Right kidney (tissue), 1 donor: ENCODE results near the gene DBET.
"Not testable (repeated sequence)": the region's sequence is repeated elsewhere in the genome, so short reads cannot be mapped to it uniquely, and the experiment has no call there.

Experiments used
- DNase-seq: peaks from one replicate; pipeline ENCODE4 v3.0.0-alpha.2; 2016

DBET gene

DNA sequence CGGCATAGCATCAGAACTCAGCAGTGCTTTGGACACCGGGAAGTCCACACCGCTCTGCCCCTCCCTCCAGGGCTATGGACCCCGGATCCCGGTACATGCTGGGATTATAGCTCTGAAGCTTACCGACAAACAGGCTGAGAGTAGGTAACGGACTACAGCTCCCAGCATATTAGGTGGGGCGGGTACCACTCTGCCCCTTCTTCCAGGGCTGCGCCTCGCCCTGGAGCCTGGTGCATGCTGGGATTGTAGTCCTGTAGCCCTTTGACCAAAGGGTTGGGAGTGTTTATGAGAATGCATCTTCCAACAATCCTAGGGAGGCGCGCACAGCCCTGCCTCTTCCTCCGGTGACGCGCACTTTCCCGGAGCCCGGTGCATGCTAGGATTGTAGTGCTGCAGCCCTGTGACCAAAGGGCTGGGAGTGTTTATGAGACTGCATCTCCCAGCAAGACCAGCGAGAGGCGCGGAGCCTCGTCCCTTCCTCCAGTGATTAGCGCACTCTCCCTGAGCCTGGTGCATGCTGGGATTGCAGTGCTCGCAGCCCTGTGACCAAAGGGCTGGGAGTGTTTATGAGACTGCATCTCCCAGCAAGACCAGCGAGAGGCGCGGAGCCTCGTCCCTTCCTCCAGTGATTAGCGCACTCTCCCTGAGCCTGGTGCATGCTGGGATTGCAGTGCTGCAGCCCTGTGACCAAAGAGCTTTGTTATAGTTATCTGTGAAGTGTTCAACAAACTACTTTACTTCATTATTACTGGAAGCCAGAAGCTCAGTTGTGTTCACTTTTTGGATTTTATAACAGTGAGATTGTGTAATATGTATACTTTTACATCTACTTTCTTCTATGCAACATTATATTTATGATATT lies 14.7 kb upstream of the DBET start:
- DNase-seq = not testable (repeated sequence)

DNA sequence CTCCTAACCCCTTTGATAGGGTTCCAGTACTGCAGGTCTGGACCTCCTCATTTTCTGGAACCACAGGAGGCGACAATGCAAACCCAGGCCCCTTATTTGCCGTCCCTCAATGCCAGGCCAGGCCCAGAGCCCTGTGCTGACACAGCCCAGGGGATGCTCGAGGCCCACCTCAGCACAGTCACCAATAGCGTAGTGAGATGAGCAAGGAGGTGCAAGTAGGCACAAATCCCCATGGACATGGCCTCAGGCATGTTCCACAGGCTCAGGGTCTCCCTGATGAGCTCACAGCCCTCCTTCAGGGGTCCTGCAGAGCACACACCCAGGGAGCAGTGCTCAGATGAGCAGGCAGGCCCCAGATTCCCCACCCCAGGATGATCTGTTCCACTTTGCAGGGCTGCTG lies 5.3 kb upstream of the DBET start:
- not testable (repeated sequence) for DNase-seq

DNA sequence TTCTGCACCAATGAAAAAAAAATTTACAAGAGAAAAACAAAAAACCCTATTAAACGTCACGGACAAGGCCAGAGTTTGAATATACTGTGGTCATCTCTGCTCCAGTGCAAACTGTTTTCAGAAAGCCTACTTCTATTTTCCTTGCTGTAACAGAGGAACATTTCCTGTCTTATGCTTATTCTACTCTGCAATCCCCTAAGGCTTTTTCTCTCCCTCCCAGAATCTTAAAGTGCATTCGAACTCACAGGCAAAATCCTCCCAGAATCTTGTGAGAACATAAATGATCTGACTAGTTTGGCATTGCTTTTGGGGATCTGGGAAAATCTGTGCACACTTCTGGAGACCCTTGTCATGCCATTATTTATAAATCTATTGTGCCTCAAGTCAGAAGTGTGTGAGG lies 503 bp downstream of the DBET start:
- DNase-seq = not testable (repeated sequence)

DNA sequence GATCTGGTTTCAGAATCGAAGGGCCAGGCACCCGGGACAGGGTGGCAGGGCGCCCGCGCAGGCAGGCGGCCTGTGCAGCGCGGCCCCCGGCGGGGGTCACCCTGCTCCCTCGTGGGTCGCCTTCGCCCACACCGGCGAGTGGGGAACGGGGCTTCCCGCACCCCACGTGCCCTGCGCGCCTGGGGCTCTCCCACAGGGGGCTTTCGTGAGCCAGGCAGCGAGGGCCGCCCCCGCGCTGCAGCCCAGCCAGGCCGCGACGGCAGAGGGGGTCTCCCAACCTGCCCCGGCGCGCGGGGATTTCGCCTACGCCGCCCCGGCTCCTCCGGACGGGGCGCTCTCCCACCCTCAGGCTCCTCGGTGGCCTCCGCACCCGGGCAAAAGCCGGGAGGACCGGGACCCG lies 4.0 kb downstream of the DBET start:
- not testable (repeated sequence) for DNase-seq

DNA sequence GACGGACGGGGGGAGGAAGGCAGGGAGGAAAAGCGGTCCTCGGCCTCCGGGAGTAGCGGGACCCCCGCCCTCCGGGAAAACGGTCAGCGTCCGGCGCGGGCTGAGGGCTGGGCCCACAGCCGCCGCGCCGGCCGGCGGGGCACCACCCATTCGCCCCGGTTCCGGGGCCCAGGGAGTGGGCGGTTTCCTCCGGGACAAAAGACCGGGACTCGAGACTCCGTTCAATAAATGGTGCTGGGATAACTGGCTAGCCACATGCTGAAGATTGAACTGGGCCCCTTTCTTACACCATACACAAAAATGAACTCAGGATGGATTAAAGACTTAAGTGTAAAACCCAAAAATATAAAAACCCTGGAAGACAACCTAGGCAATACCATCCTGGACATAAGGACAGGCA lies 28.8 kb downstream of the DBET start:
- not testable (repeated sequence) for DNase-seq

DNA sequence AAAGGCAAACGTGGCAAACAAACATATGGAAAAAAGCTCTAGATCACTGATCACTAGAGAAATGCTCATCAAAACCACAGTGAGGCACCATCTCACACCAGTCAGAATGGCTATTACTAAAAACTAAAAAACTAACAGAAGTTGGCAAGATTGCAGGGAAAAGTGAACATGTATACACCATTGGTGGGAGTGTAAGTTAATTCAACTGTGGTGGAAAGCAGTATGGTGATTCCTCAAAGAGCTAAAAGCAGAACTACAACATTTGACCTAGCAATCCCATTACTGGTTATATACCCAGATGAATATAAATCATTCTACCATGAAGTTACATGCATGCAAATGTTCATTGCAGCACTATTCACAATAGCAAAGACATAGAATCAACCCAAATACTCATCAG lies 29.7 kb downstream of the DBET start:
- DNase-seq = not testable (repeated sequence)

DNA sequence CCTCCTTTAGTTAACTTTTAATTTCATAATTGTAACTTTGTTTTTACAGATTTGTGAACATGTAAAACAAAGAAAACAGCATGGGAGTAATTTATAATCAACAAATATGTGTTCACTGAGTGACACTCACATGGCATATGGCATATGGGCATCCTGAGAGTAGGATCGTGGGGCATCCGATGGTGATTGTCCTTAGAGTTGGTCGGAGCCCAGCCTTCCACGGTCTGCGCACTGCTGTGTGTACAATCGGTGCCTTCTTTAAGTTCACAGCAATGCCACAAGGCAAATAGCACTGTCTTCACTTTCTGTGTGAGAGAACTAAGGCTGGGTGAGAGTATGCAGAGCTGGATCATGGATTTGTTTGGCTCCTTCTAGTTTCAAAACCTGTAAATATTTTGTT lies 31.0 kb downstream of the DBET start:
- DNase-seq = not testable (repeated sequence)

DNA sequence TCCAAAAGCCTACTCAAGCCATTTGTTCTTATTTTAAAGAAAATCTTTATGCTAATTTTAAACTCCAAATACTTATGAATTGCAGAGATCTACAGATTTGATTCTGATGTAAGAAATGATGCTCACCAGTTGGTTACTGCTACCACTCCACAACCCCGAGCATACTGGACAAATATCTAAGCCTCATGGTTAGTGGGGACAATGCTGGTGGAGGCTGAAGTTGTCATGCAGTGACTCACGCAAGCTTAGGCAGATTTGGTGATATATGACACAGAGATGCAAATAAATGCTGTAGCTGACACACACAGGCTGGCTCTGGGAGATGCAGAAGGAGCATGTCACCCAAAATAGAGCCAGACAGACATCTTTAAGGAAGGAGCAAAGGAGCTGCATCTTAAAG lies 35.3 kb downstream of the DBET start:
- DNase-seq = not testable (repeated sequence)

DNA sequence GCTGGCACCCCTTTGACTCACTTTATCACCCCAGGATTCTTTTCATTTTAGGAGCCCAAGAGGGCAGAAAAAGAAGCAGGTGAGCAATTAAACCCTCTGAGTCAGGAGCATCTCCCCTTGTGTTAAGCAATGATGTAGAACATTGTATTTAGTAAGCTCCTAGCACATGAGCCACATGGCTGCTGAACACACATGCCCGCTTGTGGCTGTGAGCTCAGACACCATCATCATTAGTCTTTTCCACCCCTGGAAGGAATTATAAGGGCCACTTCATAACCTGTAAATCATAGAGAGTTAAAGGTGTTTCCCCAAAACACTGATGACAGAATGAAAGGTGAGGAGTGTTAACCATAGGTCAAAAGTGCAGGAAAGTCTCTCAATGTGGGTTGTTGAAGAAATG lies 37.2 kb downstream of the DBET start:
- not testable (repeated sequence) for DNase-seq

DNA sequence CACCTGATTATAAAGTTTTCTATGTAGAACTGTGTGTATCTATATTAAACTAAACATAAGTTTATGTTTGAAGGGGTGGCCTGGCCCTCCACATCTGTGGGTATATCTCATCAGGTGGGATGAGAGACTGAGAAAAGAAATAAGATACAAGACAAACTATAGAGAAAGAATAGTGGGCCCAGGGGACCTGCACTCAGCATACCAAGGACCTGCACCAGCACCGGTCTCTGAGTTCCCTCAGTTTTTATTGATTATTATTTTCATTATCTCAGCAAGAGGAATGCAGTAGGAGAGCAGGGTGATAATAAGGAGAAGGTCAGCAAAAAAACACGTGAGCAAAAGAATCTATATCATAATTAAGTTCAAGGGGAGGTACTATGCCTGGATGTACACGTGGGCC lies 41.9 kb downstream of the DBET start:
- DNase-seq = not testable (repeated sequence)

DNA sequence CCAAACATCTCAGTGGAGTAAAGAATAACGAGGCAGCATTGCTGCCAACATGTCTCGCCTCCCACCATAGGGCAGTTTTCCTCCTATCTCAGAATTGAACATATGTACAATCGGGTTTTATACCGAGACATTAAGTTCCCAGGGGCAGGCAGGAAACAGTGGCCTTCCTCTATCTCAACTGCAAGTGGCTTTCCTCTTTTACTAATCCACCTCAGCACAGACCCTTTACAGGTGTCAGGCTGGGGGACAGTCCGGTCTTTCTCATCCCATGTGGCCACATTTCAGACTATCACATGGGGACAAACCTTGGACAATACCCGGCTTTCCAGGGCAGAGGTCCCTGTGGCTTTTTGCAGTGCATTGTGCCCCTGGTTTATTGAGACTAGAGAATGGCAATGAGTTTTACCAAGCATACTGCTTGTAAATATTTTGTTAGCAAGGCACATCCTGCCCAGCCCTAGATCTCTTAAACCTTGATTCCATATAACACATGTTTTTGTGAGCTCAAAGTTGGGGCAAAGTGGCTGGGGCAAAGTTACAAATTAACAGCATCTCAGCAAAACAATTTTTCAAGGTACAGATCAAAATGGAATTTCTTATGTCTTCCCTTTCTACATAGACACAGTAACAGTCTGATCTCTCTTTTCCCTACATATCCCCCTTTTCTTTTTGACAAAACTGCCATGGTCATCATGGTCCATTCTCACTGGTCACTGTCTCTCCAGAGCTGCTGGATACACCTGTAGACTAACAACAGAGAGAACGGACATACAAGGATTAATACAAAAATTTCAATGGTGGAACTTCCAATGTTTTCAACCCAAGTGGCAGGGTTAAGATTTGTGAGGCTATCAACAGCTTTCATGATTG lies 42.5 kb downstream of the DBET start:
- DNase-seq = not testable (repeated sequence)

DNA sequence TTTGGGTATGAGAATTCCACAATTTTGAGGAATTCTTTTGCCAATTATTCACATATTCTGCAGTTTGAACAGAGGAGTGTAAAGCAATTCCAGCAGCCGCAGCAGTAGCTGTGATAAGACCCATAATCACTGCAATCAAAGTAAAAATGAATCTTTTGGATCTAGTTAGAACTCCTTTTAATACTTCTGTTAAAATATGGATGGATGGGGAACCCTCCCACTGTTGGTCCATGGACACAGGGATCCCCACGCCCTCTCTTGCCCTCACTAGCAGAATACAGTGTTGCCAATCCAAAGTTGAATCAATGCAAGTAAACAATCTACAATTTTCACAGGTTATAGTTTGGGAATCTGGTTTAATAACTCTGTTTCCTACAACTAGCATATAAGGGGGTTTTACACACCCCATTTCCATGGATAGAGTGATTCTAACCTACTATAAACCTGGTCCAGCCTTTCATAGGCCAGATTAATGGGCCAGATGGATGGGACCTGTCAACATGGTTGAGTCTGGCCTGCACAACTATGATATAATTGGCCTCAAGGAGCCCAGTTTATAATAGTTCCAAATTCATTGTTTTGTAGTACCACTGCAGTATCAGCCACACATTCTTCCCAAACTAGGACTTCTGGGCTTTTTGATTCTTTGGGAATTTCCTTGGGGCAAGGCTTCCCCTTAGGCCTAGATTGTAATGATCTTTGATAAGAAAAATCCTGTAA lies 43.6 kb downstream of the DBET start:
- DNase-seq = not testable (repeated sequence)

DNA sequence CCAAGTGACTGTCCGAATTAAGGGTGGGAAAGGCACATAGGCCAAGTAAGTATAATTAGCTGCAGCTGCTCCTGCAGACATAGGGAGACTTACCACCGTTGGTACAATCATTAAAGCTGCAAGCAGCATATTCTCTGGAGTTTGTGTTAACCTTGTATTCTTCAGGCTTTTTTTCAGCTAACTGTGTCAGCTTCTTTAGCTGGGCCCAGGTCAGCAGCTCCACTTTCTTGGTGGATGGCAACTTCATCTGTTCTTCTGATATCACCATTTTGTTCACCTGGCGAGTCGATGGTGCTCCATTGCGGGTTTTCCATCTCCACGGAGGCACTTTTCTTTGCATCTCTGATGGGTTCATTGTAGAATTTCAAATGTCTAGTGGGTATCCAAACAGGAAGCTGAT lies 44.5 kb downstream of the DBET start:
- DNase-seq = not testable (repeated sequence)

DNA sequence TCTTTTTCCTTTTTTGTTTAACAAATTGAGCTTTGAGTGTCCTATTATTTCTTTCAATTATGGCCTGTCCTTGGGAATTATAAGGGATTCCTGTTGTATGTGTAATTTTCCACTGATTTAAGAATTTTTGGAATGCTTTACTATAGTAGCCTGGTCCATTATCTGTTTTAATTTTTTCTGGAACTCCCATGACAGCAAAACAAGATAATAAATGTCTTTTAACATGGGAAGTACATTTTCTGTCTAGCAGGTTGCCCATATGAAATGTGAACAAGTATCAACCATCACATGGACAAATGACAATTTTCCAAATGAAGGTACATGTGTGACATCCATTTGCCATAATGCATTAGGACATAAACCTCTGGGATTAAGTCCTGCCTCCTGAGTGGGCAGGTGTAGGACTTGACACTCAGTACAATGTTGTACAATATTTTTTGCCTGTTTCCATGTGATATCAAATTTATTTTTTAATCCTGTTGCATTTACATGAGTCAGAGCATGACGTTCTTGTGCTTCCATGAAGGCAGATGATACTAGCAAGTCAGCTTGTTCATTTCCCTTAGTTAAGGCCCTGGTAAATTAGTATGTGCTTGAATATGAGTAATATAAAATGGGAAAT lies 45.2 kb downstream of the DBET start:
- not testable (repeated sequence) for DNase-seq

DNA sequence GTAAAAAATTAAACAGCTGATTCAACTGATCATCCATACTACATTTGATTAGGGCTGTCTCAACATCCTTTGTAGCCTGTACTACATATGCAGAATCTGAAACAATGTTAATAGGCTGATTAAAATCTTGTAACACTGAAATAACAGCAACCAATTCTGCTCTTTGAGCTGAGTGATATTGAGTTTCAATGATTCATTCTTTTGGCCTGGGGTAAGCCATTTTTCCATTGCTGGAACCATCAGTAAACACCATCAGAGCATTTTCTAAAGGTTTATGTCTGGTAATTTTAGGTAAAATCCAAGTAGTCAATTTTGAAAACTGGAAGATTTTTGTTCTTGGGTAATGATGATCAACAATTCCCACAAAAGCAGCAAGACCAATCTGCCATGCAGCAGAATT lies 45.7 kb downstream of the DBET start:
- not testable (repeated sequence) for DNase-seq

DNA sequence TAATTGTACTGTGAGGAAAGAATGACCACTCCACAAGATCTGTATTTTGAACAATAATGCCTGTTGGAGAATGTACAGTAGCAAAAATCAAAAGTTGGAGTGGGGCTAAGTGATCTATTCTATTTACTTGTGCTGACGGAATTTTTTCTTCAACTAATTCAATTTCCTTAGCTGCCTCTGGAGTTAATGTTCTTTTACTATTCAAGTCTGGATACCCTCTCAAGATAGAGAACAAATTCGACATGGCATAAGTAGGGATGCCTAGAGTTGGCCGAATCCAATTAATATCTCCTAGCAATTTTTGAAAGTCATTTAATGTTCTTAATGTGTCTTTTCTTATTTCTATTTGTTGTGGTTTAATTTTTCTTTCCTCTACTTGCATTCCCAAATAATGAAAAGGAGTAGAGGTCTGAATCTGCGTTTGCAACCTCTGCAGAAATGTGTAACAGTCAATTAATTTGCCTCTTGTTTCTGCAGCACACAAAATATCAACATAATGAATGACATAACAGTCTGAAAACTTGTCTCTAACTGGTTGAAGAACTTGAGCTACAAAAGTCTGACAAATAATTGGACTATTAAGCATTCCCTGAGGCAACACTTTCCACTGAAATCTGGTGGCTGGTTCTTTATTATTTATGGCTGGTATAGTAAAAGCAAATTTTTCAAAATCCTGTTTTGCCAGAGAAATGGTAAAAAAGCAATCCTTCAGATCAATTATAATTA lies 46.4 kb downstream of the DBET start:
- DNase-seq = not testable (repeated sequence)

DNA sequence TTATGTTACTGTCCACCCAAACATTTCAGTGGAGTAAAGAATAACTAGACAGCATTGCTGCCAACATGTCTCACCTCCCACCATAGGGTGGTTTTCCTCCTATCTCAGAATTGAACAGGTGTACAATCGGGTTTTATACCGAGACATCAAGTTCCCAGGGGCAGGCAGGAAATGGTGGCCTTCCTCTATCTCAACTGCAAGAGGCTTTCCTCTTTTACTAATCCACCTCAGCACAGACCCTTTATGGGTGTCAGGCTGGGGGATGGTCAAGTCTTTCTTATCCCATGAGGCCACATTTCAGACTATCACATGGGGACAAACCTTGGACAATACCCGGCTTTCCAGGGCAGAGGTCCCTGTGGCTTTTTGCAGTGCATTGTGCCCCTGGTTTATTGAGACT lies 48.6 kb downstream of the DBET start:
- DNase-seq = not testable (repeated sequence)

DNA sequence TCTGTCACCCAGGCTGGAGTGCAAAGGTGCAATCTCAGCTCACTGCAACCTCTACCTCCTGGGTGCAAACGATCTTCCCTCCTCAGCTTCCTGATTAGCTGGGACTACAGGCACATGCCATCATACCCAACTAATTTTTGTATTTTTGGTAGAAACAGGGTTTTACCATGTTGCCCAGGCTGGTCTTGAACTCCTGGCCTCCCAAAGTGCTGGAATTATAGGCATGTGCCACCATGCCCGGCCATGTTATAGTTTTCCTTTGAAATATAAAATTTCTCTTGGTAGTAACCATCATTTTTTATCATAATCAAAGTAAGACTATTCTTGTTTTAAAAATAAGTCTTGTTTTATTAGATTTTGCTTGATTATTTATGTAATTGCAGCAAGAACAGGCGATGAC lies 50.7 kb downstream of the DBET start:
- DNase-seq = not testable (repeated sequence)
